GM13977 (cell line): Measurements from ENCODE around the gene PRKCE.

Source experiments
- DNase-seq: peaks from one replicate; pipeline ENCODE4 v3.0.0; 2012; ENCODE audit warnings: low spot score
- in situ Hi-C: fragments of 300-500 bp; cut with MboI; formaldehyde crosslinking; loops from one replicate; pipeline ENCODE4 v1.12.0; 2022; ENCODE audit warnings: low sequenced_read_pairs, low pct_unique_long_range_greater_than_20kb, mixed read lengths, inconsistent platforms; ENCODE audit not compliant: unreplicated experiment
- TF ChIP-seq, protein P1 (sequence below): IDR thresholded peaks from 2 replicates; pipeline ENCODE4 v1.5.1; 2012; ENCODE audit warnings: mild to moderate bottlenecking, control low read depth; ENCODE audit not compliant: insufficient read depth; ENCODE audit errors: extremely low read depth, missing control alignments

Gene PRKCE

DNA sequence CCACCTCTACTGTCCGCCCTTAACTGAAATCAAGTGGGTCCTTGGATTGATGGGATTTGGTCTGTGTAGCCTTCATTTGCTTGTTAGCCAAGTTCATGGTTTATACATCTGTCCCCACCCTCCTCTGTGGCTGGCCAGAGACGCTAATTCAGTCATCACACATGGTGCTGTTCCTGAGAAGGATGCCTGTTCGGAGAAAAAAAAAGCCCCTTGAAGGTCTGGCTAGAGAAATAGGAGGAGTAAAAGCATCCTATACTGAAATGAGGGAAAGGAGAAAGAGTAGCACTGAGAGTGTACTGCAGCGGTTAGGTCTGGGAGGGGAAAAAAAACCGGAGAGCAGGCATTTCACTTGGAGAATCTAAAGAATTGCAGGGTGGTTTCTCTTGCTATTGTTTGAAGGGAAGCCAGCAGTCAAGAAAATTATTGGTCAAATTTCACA lies 465.1 kb downstream of the PRKCE start:
- in situ Hi-C loops: no loop called here
- no peak for DNase-seq
- TF ChIP-seq, protein P1, sequence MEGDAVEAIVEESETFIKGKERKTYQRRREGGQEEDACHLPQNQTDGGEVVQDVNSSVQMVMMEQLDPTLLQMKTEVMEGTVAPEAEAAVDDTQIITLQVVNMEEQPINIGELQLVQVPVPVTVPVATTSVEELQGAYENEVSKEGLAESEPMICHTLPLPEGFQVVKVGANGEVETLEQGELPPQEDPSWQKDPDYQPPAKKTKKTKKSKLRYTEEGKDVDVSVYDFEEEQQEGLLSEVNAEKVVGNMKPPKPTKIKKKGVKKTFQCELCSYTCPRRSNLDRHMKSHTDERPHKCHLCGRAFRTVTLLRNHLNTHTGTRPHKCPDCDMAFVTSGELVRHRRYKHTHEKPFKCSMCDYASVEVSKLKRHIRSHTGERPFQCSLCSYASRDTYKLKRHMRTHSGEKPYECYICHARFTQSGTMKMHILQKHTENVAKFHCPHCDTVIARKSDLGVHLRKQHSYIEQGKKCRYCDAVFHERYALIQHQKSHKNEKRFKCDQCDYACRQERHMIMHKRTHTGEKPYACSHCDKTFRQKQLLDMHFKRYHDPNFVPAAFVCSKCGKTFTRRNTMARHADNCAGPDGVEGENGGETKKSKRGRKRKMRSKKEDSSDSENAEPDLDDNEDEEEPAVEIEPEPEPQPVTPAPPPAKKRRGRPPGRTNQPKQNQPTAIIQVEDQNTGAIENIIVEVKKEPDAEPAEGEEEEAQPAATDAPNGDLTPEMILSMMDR: no peak

GRCh38 chr2:46117379-46117778 lies 465.9 kb downstream of the PRKCE start:
- in situ Hi-C loops: no loop called here

DNA sequence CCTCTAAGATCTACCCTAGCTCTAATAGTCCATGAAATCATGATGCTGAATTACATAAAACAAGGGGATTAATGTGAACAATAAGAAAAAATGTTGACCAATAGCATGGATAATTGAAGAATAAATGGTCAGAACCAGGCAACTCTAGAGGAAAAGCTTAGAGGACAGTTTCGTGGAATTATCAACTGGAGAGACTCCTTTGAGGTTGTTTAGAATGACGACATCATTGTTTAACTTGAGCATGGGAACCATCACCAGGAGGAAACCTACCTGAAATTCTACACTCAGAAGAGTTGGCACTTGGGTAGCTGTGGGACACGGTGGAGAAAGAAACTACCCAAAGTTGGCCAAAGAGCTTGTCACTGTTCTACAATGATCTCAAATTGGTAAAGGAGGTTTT lies 466.5 kb downstream of the PRKCE start:
- no peak for DNase-seq
- in situ Hi-C loops: no loop called here
- TF ChIP-seq, protein P1: no peak

More at GRCh38 chr2:46117379-46117778, 465.9 kb downstream of the PRKCE start:
- DNase-seq: no peak
- TF ChIP-seq, protein P1: no peak

DNA sequence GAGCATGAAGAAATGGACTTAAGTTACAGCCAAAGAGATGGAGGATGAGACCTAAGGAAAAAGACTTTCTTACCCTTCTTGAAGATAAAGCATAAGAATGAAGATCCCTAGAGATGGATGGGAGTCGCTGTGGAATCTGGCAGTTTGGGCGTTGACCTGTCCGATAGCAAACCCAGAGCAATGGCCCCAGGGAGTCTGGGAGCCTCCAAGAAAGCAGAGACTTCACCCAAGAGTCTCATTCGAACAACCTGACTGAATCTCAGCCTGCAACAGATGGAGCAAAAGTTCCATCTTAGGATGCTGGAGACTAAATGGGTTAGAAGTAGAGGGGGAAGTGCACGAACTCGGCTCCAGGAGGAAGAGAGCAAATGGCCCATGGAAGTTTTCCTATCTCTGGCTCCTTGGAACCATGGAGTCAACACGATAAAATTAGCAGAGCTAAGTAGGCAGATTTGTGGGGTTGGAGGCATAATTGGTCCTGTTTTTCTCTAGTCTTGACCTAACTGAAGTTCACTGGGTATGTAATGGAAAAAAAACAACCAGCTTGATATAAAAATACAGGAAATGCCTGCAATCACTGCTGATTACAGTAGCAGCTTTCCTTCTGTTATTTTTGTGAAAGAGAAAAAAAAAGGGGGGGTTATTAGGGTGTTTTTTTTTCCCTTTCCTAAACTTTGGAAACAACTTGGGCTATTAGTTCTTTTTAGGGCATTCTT lies 467.3 kb downstream of the PRKCE start:
- in situ Hi-C loops: no loop called here
- no peak for DNase-seq
- TF ChIP-seq, protein P1: no peak

- TF ChIP-seq, protein P1: no peak
- DNase-seq: no peak
- in situ Hi-C loops: no loop called here
Observed at GRCh38 chr2:46119453-46119852, 468.0 kb downstream of the PRKCE start.

DNA sequence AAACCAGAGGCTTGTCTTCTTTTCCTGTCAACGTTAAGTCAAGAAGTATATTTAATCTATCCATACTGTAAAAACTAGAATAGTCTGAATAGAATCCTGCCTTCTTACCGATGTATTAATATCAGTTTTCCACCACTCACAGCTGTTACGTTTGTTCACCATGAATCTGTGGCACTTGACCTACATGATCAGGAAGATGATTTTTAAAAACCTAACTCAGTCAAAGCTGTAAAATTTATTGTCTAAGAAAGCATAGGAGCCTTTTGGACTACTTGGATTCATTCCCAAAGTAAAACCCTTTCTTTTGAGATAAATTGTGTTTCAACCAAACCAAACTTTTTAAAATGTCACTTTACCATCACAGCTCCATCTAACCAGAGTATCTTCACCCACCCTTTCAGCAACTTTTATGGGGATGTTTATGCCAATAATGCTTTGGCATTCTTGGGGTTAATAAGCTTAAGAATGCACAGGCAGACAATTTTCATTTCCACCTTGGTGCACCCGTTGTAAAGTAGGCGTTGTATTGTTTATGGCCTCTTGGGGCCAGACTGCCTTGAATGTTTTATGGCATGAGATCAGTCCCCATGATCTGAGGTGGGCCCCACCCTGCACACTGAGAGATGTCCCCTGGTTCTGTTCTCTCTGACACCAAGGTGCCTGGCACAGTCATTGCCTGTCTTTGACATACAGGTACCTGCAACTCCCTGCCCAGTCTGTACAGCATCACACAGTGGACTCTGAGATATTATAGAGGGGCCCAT lies 469.5 kb downstream of the PRKCE start:
- no peak for DNase-seq
- TF ChIP-seq, protein P1: no peak
- in situ Hi-C loops: no loop called here
